HG02981 (cell line): ENCODE data around the gene RNF215.
"Not testable (repeated sequence)": the region's sequence is repeated elsewhere in the genome, so short reads cannot be mapped to it uniquely, and the experiment has no call there.

Source experiments
- ATAC-seq: cut with Tn5 transposase; IDR thresholded peaks from one replicate; pipeline ENCODE4 v1.9.1; 2021; ENCODE audit warnings: mild to moderate bottlenecking, moderate library complexity; ENCODE audit not compliant: unreplicated experiment

Gene RNF215

DNA sequence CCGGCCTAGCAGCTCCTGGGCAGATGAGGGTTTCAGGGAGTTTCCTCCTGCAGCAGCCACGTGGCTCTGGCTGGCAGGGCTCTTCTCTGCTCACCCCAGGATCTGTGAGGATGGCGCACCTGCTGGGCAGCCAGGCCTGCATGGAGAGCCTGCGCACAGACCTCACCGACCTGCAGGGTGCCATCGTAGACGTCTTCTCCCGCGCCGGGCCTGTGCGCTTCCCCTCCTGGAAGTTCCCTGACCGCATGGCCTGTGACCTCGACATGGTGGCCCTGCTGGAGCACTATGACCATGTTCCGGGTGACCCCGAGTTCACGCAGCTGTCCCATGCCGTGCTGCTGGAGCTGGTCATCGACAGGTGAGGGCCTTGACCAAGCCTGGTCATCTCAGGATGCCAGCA, 21.3 kb downstream of the RNF215 start:
- no peak for ATAC-seq

DNA sequence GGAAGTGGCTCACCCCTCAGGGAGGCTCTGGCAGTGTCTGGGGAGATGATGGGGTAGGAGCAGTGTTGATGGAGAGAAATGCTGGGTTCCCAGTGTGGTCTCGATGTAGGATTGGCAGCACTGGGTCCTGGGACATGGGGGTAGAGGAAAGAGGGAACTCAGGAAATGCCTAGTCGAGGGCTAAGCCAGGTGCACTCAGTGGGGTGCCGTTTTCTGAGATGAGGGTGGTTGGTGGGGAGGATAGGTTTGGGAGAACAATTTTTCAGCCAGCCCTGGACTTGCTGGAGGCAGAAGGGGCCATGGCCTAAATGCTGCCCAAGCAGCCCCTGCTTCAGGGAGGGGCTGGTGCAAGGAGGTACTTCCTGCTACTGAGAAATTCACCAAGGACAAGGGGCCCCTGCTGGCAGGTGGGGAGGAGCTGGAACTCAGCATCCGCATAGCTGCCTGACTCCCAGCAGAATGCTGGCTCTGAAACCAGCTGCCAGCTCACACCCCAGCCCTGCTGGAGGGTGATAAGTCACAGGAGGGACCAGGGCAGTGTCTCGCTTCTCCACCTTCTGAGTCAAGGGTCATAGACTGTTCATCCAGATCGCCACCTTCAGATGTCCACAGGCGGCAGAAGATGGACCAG, 24.4 kb downstream of the RNF215 start:
- no peak for ATAC-seq

DNA sequence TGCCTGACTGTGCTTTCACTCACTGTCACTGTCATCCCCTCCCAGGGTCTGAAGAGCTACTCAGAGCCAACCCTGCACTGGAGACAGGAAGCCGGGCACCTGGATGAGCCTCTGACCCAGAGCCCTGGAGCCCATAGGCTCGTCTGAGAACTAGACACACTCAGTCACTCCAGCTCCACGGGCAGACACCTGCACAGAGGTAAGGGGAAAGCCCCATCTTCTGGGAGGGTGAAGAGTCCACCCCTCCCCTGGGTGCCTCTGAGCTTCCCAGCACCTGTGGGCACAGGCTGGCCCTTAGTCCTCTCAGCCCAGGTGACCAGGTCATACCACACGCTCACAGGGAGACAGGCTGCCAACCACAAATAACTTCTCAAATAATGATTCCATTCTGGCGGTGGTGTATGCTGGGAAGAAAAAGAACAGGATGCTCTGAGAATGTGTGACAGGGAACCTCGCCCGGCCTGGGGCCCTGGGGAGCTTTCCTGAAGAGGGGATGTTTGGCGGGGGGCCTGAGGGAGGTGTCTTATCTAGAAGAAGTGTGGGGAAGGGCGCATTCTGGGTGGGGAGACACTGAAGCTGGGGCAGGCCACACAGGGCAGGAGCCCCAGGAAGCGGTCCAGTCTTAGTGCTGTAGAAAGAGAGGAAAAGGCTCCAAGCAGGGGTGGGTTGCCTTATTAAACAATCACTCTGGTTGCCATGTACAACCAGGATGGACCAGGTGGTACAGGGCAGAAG, 25.1 kb downstream of the RNF215 start:
- ATAC-seq, result no peak

GRCh38 chr22:30358541-30358940, 28.7 kb downstream of the RNF215 start:
- no peak for ATAC-seq

- ATAC-seq, result no peak
Observed at GRCh38 chr22:30357650-30358215, 29.5 kb downstream of the RNF215 start.

GRCh38 chr22:30357236-30357570, 30.0 kb downstream of the RNF215 start:
- ATAC-seq, result no peak

DNA sequence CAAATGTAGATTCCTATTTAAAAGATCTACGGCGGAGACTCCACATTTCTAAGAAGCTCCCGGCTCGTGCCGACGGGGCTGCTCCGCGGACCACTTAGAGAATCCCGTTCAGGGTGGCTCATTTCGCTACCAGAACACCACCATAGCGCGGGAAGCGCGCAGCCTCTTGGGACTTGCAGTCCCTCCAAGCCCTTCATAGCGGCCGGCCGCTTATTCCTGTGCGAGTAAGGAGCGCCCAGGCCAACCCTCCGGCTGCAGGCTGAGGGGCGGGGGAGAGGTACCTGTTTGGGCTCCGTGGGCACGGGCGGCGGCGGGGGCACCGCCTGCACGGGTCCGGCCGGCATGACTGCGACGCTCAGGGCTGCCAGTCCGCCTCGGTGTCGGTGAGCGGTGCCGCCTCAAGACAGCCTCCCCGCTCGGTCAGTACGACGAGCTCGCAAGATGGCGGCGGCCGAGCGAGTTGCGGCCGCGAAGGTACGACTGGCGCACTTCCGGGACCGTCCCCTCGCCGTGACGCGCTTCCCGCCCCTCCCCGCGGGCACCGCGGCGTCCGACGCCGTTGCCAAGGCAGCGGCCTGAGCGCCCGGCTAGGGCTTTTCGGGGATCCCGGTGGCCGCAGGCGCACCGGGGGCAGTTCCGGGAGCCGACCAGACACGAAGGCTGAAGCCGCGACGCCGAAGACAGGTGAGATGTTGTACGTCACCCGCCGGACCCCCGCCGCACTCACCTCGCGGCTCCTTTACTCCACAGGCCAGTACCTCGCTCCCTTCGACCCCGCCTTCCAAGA, 30.6 kb downstream of the RNF215 start, which contains the start of the genes CCDC157 and SF3A1:
Gene CCDC157 (plus strand): TSS at position 559 of the 787 bp plus-strand sequence. CDS start 8,994 bp downstream, outside the sequence.
Gene SF3A1 (minus strand): TSS at position 446 of the 787 bp plus-strand sequence. CDS start 102 bp downstream, at position 344.
- ATAC-seq, result peak; percentile 84

GRCh38 chr22:30354644-30355043, 32.6 kb downstream of the RNF215 start:
- no peak for ATAC-seq

- no peak for ATAC-seq
Observed at GRCh38 chr22:30351226-30351625, 36.0 kb downstream of the RNF215 start.

DNA sequence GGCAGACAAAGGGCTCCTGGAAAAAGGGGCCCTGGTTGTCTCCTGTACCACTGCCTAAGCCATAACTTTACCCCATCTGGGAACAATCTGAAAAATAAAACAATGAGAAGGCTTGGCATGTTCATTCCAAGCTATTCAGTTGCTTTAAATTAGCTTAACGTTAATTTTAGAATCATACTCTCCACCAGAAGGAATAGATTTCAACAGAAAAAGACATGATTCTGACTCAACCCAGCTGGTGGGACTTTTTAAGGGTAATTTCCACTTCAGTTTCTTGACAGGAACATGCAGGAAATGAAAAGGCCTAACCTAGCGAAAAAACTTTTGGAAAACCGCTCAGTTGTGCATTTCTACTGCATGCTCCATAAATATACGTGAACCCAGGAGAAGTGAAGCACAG, 38.4 kb downstream of the RNF215 start:
- ATAC-seq, result no peak

DNA sequence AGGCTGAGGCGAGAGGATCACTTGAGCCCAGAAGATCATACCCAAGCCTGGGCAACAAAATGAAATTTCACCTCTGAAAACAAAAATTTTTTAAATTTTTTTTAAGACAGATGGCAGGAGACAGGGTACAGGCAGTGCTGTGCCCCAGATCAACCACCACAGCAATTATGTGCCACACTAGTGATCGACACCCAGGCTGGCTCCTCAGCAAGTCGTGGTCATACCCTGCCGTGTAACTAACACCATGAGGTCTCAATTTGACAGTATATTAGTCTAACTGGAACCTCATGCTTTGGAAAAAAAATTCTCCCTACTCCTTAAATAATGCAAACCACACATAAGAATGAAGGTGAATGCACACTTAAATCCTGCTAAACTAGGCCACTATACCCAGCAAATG, 38.8 kb downstream of the RNF215 start:
- ATAC-seq, result no peak

DNA sequence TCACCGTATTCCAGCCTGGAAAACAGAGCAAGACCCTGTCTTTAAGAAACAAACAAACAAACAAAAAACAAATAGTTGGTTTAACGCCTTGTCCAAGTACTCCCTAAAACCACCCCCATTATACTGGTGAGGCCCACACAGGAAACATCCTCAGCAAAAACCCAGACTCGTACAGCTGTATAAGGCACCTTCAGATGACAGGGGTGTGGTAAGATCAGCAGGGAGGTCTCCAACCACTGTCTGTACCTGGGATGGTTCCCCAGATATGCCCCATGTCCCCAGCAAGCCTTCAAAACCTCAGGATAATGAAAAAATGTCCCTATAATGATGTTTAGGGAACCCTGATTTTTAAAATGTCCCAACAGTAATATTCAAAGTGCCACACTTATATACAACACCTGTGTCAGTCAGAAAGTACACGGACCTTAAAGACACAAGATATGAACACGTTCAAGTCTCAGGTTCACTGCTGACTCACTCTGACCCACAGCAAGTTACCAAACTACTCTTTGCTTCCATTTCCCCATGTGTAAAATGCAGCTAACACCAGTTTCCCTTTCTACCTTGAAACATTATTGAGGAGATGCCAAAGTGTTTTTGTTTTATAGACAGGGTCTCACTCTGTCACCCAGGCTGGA, 39.8 kb downstream of the RNF215 start:
- ATAC-seq, result no peak

DNA sequence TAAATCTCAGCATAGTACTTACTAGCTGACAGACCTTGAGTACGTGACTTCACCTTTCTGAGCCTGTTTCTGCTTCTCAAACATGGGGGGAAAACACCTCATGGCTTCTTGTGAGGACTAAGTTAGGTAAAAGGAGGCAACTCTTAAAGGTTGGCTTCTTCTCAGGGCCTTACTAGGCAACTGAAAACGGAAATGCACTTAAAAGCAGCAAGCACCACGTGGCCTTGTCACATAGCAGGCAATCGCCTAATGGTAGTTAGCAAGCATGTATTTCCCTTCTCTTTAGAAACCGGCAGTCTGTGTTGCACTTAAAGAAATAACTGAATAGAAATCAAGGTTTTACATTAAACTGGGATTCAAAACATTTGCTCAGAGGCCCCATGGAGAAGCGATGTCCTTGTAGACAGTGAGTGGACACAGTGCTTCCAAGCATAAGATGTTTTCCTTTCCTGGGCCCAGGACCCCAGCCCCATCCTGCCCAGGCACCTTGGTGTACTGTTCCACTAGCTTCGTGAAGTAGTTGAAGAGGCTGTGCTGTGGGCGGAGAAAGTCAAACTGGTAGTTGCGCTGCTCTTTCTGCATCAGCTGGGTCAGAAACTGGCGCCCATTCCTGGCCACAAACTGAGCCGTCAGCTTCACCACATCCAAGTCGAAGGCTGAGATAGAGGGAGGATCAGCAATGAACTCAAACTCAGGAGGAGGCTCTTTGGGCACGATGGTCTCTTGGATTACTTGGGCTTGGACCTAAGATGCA, 42.6 kb downstream of the RNF215 start:
- ATAC-seq, result no peak

DNA sequence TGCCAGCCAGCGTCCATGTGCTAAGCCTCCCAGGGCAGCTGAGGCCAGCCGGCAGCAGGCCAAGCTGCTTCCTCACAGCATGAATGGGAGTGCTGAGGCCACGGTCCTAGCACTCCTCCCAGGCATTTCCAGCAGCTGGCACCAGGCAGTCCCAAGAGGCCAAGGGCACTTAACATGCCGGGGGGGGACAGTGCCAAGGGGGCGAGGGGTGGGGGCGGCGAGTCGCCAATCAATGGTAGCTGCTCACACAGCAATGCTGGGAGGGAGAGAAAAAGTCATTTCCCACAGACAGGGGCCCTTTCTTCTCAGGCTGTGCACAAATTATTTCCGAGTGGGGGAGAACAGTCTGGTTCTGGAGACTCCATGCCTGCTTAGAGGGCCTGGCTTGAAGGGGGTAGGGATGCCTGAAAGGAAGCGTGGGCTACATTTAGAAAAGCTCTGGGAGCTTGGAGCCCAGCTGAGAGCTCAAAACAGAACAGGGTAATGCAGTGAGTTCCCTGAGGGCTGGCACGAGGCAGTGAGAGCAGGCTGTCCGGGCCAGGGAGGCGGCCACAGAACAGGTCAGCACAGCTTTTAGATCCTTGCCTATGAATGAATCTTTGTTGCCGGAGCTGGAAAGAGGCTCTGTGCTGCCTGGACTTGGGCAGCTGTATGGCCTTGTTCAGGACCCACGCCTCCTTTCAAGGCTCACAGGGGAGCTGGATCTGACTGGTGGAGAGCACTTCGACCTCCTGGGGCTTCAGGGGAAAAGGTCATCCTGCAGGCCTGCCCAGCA, 46.1 kb downstream of the RNF215 start:
- no peak for ATAC-seq

DNA sequence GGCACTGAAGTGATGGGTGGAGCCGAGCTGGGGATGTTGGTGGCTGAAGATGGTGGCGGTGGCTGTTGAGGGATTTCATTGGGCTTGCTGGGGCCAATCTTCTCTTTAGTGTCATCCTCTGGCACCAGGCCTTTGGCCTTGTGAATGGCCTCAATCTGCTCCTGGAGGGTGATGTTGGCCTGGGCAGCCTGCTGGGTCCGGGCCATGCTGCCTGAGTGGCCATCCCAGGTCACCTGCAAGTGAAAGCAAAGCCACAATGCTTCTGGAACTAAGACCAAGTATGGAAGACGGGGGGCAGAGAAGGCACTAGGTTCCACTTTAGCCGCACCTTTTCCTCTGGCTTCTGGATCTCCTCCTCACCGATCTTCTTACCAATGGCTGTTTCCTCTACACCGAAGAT, 48.4 kb downstream of the RNF215 start:
- ATAC-seq, result no peak

- ATAC-seq, result not testable (repeated sequence)
Observed at GRCh38 chr22:30338341-30338740, 48.9 kb downstream of the RNF215 start.

DNA sequence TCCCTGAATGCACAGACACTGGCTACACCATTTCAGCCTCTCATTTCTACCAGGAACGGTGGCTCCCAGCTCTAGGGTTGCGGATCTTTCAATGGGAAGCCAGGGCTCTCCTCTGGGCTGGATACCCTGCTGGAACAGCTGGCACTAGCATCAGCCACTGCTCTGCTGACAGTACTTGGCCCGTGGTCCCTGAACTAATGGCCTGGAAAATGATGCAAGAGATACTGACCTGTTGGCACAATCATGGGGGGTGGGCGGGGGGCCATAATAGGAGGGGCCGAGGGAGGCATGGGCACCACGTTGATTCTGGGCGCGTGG, 49.8 kb downstream of the RNF215 start:
- ATAC-seq, result no peak

GRCh38 chr22:30336752-30337460, 50.3 kb downstream of the RNF215 start:
- no peak for ATAC-seq

DNA sequence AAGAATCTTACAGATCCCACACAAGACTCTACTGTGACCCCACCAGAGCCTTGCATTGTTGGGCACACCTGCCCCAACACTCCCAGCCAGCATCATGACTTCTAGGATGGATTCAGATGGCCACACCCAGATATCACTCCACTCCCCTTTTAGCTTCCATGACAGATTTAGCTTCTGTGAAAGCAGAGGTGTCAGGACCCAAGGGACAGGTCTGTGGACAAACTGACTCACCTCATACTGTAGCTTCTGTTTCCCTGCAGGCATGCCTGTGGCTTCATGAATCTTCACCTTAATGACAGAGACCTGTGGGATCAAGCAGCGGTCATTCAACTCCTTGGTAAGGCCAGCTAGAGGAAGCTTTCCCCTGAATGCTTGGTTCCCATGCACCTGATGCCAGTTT, 52.0 kb downstream of the RNF215 start:
- no peak for ATAC-seq
